Smooth muscle cell (in vitro differentiated cells): ENCODE data around the gene TRDN. TPM values are rescaled to one million over a fixed set of nuclear protein-coding genes. Genes with fewer than 3 reads are reported as not detected.
A peak's percentile ranks its signal among the peaks of the same experiment; 100 is the strongest.

ENCODE experiments used
- DNase-seq: peaks from one replicate; lab custom pipeline; 2025; ENCODE audit not compliant: unreplicated experiment; lab: John Stamatoyannopoulos, UW
- H2AFZ ChIP-seq: fragments of 200-600 bp; sonication (generic); 2 replicates; pipeline ENCODE4 v1.6.0; 2016; ENCODE audit warnings: antibody characterized with exemption, low read depth, mild to moderate bottlenecking
- H3F3A ChIP-seq: fragments of 200-600 bp; sonication (generic); 2 replicates; pipeline ENCODE4 v1.6.0; 2017; ENCODE audit warnings: antibody characterized with exemption, low read depth
- H3K27ac ChIP-seq: fragments of 200-600 bp; sonication (generic); 2 replicates; pipeline ENCODE4 v1.5.1; 2016; ENCODE audit warnings: low read depth, mild to moderate bottlenecking
- H3K27me3 ChIP-seq: fragments of 200-600 bp; sonication (generic); 2 replicates; pipeline ENCODE4 v1.6.1; 2016; ENCODE audit warnings: low read depth, mild to moderate bottlenecking
- H3K36me3 ChIP-seq: fragments of 200-600 bp; sonication (generic); 2 replicates; pipeline ENCODE4 v1.5.1; 2016; ENCODE audit warnings: low read depth
- H3K4me1 ChIP-seq: fragments of 200-600 bp; sonication (generic); 2 replicates; pipeline ENCODE4 v1.5.1; 2016; ENCODE audit warnings: low read depth
- H3K4me2 ChIP-seq: fragments of 200-600 bp; sonication (generic); 2 replicates; pipeline ENCODE4 v1.6.0; 2016; ENCODE audit warnings: mild to moderate bottlenecking
- H3K4me3 ChIP-seq: fragments of 200-600 bp; sonication (generic); 2 replicates; pipeline ENCODE4 v1.5.1; 2016; ENCODE audit warnings: mild to moderate bottlenecking
- H3K79me2 ChIP-seq: fragments of 200-600 bp; sonication (generic); 2 replicates; pipeline ENCODE4 v1.6.0; 2016; ENCODE audit warnings: low read depth, mild to moderate bottlenecking
- H3K9ac ChIP-seq: fragments of 200-600 bp; sonication (generic); 2 replicates; pipeline ENCODE4 v1.6.0; 2016; ENCODE audit warnings: low read depth
- H3K9me3 ChIP-seq: fragments of 200-600 bp; sonication (generic); replicated peaks from 2 replicates; pipeline ENCODE4 v1.5.1; 2016; ENCODE audit warnings: low read depth
- H4K20me1 ChIP-seq: fragments of 200-600 bp; sonication (generic); 2 replicates; pipeline ENCODE4 v1.6.0; 2016; ENCODE audit warnings: low read depth
- WGBS: methylation state at CpG from one replicate; pipeline ENCODE4 v1.1.7; 2016; ENCODE audit warnings: low lambda C conversion rate; 5-methylcytosine and 5-hydroxymethylcytosine counted together
- polyA plus RNA-seq: library from polyadenylated mRNA; unstranded; fragments of >200 nt; fragmentation: Nextera tagmentation; extraction: Ambion mirVana; gene quantifications from 2 replicates; pipeline ENCODE4 v1.2.1, GENCODE V29; 2016
- total RNA-seq: library from RNA; depleted of rRNA; stranded (reverse); fragments of >200 nt; gene quantifications from 2 replicates; pipeline ENCODE4 v1.2.3, GENCODE V29; 2014
- TF ChIP-seq, protein P1 (sequence below): fragments of 200-600 bp; sonication (generic); IDR thresholded peaks from 2 replicates; pipeline ENCODE4 v1.5.1; 2017; ENCODE audit warnings: borderline replicate concordance, mild to moderate bottlenecking, antibody characterized with exemption; ENCODE audit not compliant: insufficient read depth, poor library complexity, severe bottlenecking

The TRDN gene
- total and polyA plus RNA-seq, 2 experiments from 2014 or later: 0.14 TPM; not detected in 1

DNA sequence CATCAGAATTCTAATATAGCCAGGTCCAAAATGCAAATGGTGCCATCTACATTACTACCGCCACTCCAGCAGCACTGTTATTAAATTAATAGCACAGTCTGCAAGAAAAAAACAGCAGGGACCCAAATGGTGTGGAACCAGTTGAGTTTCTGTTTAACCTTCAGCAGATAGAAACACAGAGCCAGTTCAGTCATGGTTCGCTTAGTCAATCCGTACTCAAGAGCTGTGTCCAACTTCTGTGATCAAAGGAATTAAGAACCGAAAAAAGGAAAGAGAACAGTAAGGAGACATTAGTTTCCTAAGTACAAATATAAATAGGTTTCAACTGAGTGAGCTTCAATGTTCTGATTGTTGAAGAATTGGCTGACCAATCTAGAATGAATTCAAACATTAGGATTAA, 107.7 kb downstream of the TRDN start:
- DNase-seq: no peak
- Histone ChIP-seq H3K4me2 (no peak overlapping the region), H3K27ac (peak overlapping the region; percentile 47), H3K36me3 (no peaks in the 10 kb centered on the region), H3F3A (no peaks in the 10 kb centered on the region), H3K9me3 (no peaks in the 10 kb centered on the region), H3K79me2 (no peaks in the 10 kb centered on the region), H3K4me3 (no peak overlapping the region), H4K20me1 (no peaks in the 10 kb centered on the region), H3K9ac (no peak overlapping the region), H2AFZ (peak overlapping the region; percentile 91), H3K27me3 (no peaks in the 10 kb centered on the region), H3K4me1 (no peaks in the 10 kb centered on the region)
- TF ChIP-seq, protein P1, sequence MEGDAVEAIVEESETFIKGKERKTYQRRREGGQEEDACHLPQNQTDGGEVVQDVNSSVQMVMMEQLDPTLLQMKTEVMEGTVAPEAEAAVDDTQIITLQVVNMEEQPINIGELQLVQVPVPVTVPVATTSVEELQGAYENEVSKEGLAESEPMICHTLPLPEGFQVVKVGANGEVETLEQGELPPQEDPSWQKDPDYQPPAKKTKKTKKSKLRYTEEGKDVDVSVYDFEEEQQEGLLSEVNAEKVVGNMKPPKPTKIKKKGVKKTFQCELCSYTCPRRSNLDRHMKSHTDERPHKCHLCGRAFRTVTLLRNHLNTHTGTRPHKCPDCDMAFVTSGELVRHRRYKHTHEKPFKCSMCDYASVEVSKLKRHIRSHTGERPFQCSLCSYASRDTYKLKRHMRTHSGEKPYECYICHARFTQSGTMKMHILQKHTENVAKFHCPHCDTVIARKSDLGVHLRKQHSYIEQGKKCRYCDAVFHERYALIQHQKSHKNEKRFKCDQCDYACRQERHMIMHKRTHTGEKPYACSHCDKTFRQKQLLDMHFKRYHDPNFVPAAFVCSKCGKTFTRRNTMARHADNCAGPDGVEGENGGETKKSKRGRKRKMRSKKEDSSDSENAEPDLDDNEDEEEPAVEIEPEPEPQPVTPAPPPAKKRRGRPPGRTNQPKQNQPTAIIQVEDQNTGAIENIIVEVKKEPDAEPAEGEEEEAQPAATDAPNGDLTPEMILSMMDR: no peak
- WGBS: 89% methylated on average over 4 of the region's 4 CpGs

DNA sequence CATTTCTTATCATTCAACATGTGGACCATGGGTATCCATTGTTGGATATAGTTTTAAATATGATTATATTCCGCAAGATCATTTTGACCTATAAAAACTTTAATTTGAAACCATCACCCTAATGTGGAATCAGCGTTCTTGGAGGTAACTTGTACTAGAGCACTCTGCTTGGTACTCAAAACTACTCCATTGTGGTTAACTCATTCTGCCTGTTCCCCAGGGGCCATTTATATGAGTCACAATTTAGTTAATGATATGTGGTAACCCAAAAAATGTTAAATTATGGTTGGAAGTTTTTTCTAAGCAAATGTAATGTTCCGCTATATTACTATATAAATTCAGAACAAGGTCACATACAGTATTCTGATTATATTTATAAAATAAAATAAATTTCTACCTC, 109.3 kb downstream of the TRDN start:
- H4K20me1 ChIP-seq: no peaks in the 10 kb centered on the region
- no peak overlapping the region for H2AFZ ChIP-seq
- no peak overlapping the region for H3K27ac ChIP-seq
- H3K79me2 ChIP-seq: no peaks in the 10 kb centered on the region
- H3K36me3 ChIP-seq: no peaks in the 10 kb centered on the region
- 86% methylated on average over 3 of the region's 3 CpGs for WGBS
- no peak for DNase-seq
- no peaks in the 10 kb centered on the region for H3F3A ChIP-seq
- H3K4me3 ChIP-seq: no peak overlapping the region
- no peak overlapping the region for H3K4me2 ChIP-seq
- TF ChIP-seq, protein P1: no peak
- no peaks in the 10 kb centered on the region for H3K4me1 ChIP-seq
- no peaks in the 10 kb centered on the region for H3K27me3 ChIP-seq
- H3K9me3 ChIP-seq: no peaks in the 10 kb centered on the region
- H3K9ac ChIP-seq: no peak overlapping the region

DNA sequence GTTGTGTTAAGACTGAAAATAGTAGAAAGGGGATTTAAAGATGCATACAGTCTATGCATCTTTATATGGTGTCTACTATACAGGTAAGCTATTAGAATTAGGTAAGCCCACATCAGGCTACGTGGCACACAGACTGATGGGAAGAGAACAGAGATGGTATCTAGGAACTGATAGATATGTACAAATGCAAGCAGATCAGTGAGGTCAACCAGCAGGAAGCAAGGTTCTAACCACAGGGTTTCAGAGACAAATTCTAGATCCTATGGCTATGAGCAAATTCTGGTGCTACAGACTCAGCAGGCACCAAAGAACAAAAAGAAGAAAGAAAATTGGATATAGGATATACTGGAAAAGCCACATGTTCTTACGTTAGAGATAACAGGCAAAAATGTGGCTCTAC, 110.6 kb downstream of the TRDN start:
- Histone ChIP-seq H3K9ac (no peak overlapping the region), H3K79me2 (no peaks in the 10 kb centered on the region), H3K4me3 (no peak overlapping the region), H3K4me2 (no peak overlapping the region), H3F3A (no peaks in the 10 kb centered on the region), H3K27me3 (no peaks in the 10 kb centered on the region), H3K4me1 (no peaks in the 10 kb centered on the region), H2AFZ (no peak overlapping the region), H4K20me1 (no peaks in the 10 kb centered on the region), H3K9me3 (no peaks in the 10 kb centered on the region), H3K27ac (no peak overlapping the region), H3K36me3 (no peaks in the 10 kb centered on the region)
- WGBS: 72% methylated on average over 2 of the region's 2 CpGs
- TF ChIP-seq, protein P1: no peak
- no peak for DNase-seq

DNA sequence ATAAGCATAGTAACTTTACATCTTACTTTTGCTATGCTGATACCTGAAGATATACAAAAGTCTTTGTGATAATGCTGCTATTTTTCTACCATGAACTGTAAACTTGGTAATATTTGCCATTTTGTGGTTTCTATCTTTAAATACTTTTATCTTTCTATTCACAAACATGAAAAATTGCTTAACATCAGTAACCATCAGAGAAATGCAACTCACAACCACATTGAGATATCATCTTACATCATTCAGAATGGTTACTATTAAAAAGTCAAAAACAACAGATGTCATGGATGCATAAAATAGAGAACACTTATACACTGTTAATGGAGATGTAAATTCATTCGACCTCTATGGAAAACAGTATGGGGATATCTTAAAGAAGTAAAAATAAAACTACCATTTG, 112.0 kb downstream of the TRDN start:
- TF ChIP-seq, protein P1: no peak
- no peak overlapping the region for H3K4me2 ChIP-seq
- H3K4me3 ChIP-seq: no peak overlapping the region
- H3K9me3 ChIP-seq: no peaks in the 10 kb centered on the region
- H4K20me1 ChIP-seq: no peaks in the 10 kb centered on the region
- no peak overlapping the region for H2AFZ ChIP-seq
- H3K79me2 ChIP-seq: no peaks in the 10 kb centered on the region
- H3K27me3 ChIP-seq: no peaks in the 10 kb centered on the region
- no peak overlapping the region for H3K27ac ChIP-seq
- peaks cover 2% of the 10 kb centered on the region for H3K4me1 ChIP-seq
- peaks cover 6% of the 10 kb centered on the region for H3F3A ChIP-seq
- 95% methylated on average over 1 of the region's 1 CpG for WGBS
- no peaks in the 10 kb centered on the region for H3K36me3 ChIP-seq
- no peak for DNase-seq
- H3K9ac ChIP-seq: no peak overlapping the region
